ENCODE measurements around the gene PISD.

DNA sequence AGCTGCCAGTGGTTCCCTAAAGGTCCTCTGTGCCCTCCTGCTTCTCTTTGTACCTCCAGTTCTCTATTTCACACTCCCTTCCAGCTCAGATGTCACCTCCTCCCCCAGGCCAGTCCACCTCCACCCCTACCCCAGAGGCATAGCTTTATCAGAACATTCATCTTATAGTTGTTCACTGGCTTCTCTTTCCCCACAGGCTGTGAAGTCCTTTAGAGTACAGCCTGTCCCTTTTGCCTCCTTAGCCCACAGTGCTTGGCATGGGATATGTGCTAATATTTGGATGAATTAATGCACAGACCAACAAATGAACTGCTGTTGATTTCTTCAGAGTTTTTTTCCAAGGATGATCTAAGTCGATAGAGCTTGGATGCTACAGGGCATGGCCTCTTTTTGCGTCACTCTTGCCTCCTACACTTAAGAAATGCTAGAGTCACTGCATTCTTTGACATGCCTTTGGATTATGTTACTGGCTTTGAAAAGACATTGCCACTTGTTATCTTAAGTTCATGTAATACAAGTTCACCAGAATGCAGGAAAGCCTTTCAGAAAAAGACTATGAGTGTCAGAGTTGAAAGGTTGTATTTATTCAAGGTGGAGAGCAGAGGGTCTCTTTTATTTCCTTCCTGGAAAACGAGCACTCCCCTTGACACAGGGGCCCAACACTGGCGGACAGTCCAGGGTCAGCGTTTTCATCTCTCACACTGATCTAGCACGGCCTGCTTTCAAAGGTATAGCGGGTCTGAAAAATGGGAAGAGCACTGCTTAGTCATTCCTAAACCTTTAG lies 75.7 kb downstream of the PISD start:
- TF ChIP-seq POLR2A (IDR thresholded peaks at IDR 0.05), result no peak
- TF ChIP-seq, protein P1, sequence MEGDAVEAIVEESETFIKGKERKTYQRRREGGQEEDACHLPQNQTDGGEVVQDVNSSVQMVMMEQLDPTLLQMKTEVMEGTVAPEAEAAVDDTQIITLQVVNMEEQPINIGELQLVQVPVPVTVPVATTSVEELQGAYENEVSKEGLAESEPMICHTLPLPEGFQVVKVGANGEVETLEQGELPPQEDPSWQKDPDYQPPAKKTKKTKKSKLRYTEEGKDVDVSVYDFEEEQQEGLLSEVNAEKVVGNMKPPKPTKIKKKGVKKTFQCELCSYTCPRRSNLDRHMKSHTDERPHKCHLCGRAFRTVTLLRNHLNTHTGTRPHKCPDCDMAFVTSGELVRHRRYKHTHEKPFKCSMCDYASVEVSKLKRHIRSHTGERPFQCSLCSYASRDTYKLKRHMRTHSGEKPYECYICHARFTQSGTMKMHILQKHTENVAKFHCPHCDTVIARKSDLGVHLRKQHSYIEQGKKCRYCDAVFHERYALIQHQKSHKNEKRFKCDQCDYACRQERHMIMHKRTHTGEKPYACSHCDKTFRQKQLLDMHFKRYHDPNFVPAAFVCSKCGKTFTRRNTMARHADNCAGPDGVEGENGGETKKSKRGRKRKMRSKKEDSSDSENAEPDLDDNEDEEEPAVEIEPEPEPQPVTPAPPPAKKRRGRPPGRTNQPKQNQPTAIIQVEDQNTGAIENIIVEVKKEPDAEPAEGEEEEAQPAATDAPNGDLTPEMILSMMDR (IDR thresholded peaks at IDR 0.05), result no peak

Measured in esophagus squamous epithelium (tissue), 4 donors.